HG02840 (cell line): ENCODE results near the gene DGKQ.

Experiments
- ATAC-seq: cut with Tn5 transposase; IDR thresholded peaks from one replicate; pipeline ENCODE4 v1.9.1; 2021; ENCODE audit warnings: mild to moderate bottlenecking, moderate library complexity, moderate number of reproducible peaks; ENCODE audit not compliant: unreplicated experiment, low FRiP score

The DGKQ gene

GRCh38 chr4:963276-964225, 9.8 kb downstream of the DGKQ start:
- ATAC-seq = no peak

GRCh38 chr4:962231-963208, 10.8 kb downstream of the DGKQ start:
- ATAC-seq = no peak

GRCh38 chr4:961351-962230, 11.8 kb downstream of the DGKQ start:
- ATAC-seq = no peak

- ATAC-seq = no peak
Observed at GRCh38 chr4:960636-961350, 12.6 kb downstream of the DGKQ start.

- ATAC-seq = no peak
Observed at GRCh38 chr4:960140-960635, 13.2 kb downstream of the DGKQ start.

GRCh38 chr4:959338-960139, 13.8 kb downstream of the DGKQ start:
- ATAC-seq = no peak

- no peak for ATAC-seq
Observed at GRCh38 chr4:958696-959337, 14.6 kb downstream of the DGKQ start.

- no peak for ATAC-seq
Observed at GRCh38 chr4:958314-958665, 15.1 kb downstream of the DGKQ start.

GRCh38 chr4:957581-958313, 15.6 kb downstream of the DGKQ start:
- no peak for ATAC-seq

GRCh38 chr4:957231-957580, 16.2 kb downstream of the DGKQ start:
- ATAC-seq = no peak

GRCh38 chr4:956531-957230, 16.7 kb downstream of the DGKQ start:
- ATAC-seq = no peak

GRCh38 chr4:955931-956381, 17.4 kb downstream of the DGKQ start:
- ATAC-seq = no peak

- ATAC-seq = no peak
Observed at GRCh38 chr4:955161-955921, 18.0 kb downstream of the DGKQ start.

GRCh38 chr4:954211-955020, 19.0 kb downstream of the DGKQ start:
- no peak for ATAC-seq

- no peak for ATAC-seq
Observed at GRCh38 chr4:953574-953915, 19.8 kb downstream of the DGKQ start.
